CD14-positive monocyte (primary cell): ENCODE data around the gene DNAJA2. TPM values are rescaled to one million over a fixed set of nuclear protein-coding genes. Genes with fewer than 3 reads are reported as not detected.

Experiments used
- DNase-seq, 3 donors: peaks; one replicate each; pipeline ENCODE4 v3.0.0-alpha.2; 2011 to 2022
- H2AFZ ChIP-seq: 2 replicates; pipeline ENCODE4 v1.6.0; 2012; ENCODE audit warnings: mild to moderate bottlenecking, low read depth, low read length, inconsistent platforms; ENCODE audit not compliant: insufficient read depth, poor library complexity, severe bottlenecking
- H3K27ac ChIP-seq, 2 donors: 1 replicate in 1 of 2; 2 replicates in 1 of 2; pipeline ENCODE4 v1.5.1; 2012 to 2013; ENCODE audit warnings: low read length in 2 of 2, control low read depth in 1 of 2, inconsistent platforms in 1 of 2, low read depth in 1 of 2, mild to moderate bottlenecking in 1 of 2
- H3K27me3 ChIP-seq, 2 donors: one replicate each; pipeline versions ENCODE4 v1.6.0 to v1.6.1; 2011 to 2013; ENCODE audit warnings: low read length in 2 of 2; ENCODE audit not compliant: control insufficient read depth in 2 of 2, insufficient read depth in 2 of 2
- H3K36me3 ChIP-seq, 2 donors: replicated peaks in 1 of 2; 1 replicate in 1 of 2; 2 replicates in 1 of 2; pipeline versions ENCODE4 v1.5.1 to v1.6.1; 2012 to 2013; ENCODE audit warnings: low read length in 2 of 2, control low read depth in 1 of 2, inconsistent platforms in 1 of 2, mild to moderate bottlenecking in 1 of 2; ENCODE audit not compliant: insufficient read depth in 2 of 2, control insufficient read depth in 1 of 2
- H3K4me1 ChIP-seq, 2 donors: 1 replicate in 1 of 2; 2 replicates in 1 of 2; pipeline versions ENCODE4 v1.5.1 to v1.6.1; 2012 to 2013; ENCODE audit warnings: low read length in 2 of 2, control low read depth in 1 of 2, inconsistent platforms in 1 of 2, mild to moderate bottlenecking in 1 of 2, moderate library complexity in 1 of 2; ENCODE audit not compliant: insufficient read depth in 2 of 2, control insufficient read depth in 1 of 2
- H3K4me2 ChIP-seq: replicated peaks from 2 replicates; pipeline ENCODE3; 2012; ENCODE audit warnings: low read length, moderate library complexity, mild to moderate bottlenecking; ENCODE audit not compliant: poor library complexity, severe bottlenecking; ENCODE audit errors: extremely low read depth
- H3K4me3 ChIP-seq, 3 experiments: fragments of 200-600 bp in 1 of 3; sonication (generic) in 1 of 3; replicated peaks in 1 of 3; 1 replicate in 2 of 3; 2 replicates in 1 of 3; pipeline ENCODE4 v1.5.1; 2011 to 2013; ENCODE audit warnings: low read length in 3 of 3, mild to moderate bottlenecking in 3 of 3, control low read depth in 2 of 3, low read depth in 2 of 3, inconsistent platforms in 1 of 3, moderate library complexity in 1 of 3
- H3K79me2 ChIP-seq: 2 replicates; pipeline ENCODE4 v1.6.0; 2012; ENCODE audit warnings: mild to moderate bottlenecking, control low read depth, inconsistent platforms, low read length, moderate library complexity; ENCODE audit not compliant: insufficient read depth
- H3K9ac ChIP-seq: 2 replicates; pipeline ENCODE4 v1.6.0; 2017; ENCODE audit warnings: low read length, mild to moderate bottlenecking; ENCODE audit not compliant: insufficient read depth, poor library complexity, severe bottlenecking
- H3K9me3 ChIP-seq, 2 donors: replicated peaks in 1 of 2; 1 replicate in 1 of 2; 2 replicates in 1 of 2; pipeline versions ENCODE4 v1.5.1 to v1.6.1; 2012 to 2013; ENCODE audit warnings: low read length in 2 of 2, control low read depth in 1 of 2; ENCODE audit not compliant: control insufficient read depth in 1 of 2, insufficient read depth in 1 of 2
- H4K20me1 ChIP-seq: 2 replicates; pipeline ENCODE4 v1.6.0; 2012; ENCODE audit warnings: mild to moderate bottlenecking, low read length, control low read depth, moderate library complexity; ENCODE audit not compliant: insufficient read depth
- H3K27ac Mint-ChIP-seq, 7 donors: one replicate each; pipeline ENCODE4 v1.8.0; 2020; ENCODE audit warnings: mild to moderate bottlenecking in 7 of 7, mixed read lengths in 7 of 7, moderate library complexity in 6 of 7, inconsistent platforms in 2 of 7
- H3K27me3 Mint-ChIP-seq, 3 donors: one replicate each; pipeline ENCODE4 v1.8.0; 2021 to 2022; ENCODE audit warnings: low read depth in 3 of 3, mild to moderate bottlenecking in 3 of 3, mixed read lengths in 3 of 3, moderate library complexity in 3 of 3, inconsistent platforms in 1 of 3
- H3K36me3 Mint-ChIP-seq, 2 donors: one replicate each; pipeline ENCODE4 v1.8.0; 2020; ENCODE audit warnings: mixed read lengths in 2 of 2, inconsistent platforms in 1 of 2, mild to moderate bottlenecking in 1 of 2
- H3K4me1 Mint-ChIP-seq: one replicate; pipeline ENCODE4 v1.8.0; 2020; ENCODE audit warnings: mild to moderate bottlenecking, mixed read lengths
- H3K4me3 Mint-ChIP-seq, 2 donors: one replicate each; pipeline ENCODE4 v1.8.0; 2020; ENCODE audit warnings: mild to moderate bottlenecking in 2 of 2, mixed read lengths in 2 of 2, moderate library complexity in 1 of 2
- H3K9me3 Mint-ChIP-seq, 7 donors: one replicate each; pipeline ENCODE4 v1.8.0; 2020 to 2022; ENCODE audit warnings: mixed read lengths in 7 of 7, mild to moderate bottlenecking in 6 of 7, moderate library complexity in 6 of 7, inconsistent platforms in 2 of 7
- WGBS: methylation state at CpG from one replicate; pipeline ENCODE4 v1.1.5; 2013; ENCODE audit warnings: missing lambda C conversion rate; ENCODE audit not compliant: insufficient coverage; 5-methylcytosine and 5-hydroxymethylcytosine counted together
- intact Hi-C, 2 donors: fragments of 100-400 bp; cut with micrococcal nuclease; formaldehyde crosslinking; loops; one replicate each; pipeline versions ENCODE4 v1.15.0 to v1.15.1; 2023
- polyA plus RNA-seq, 3 donors: library from polyadenylated mRNA; depleted of rRNA in 1 of 3; unstranded in 2 of 3; stranded (reverse) in 1 of 3; fragments of 300-500 nt in 2 of 3; fragments of >200 nt in 1 of 3; fragmentation: Illumina TruSeq in 2 of 3; gene quantifications; 1 replicate in 2 of 3; 2 replicates in 1 of 3; pipeline ENCODE4 v1.2.3, GENCODE V29; 2012 to 2021
- TF ChIP-seq, protein P1 (sequence below): fragments of 200-600 bp; IDR thresholded peaks from one replicate; pipeline ENCODE4 v1.8.0; 2022; ENCODE audit warnings: antibody characterized with exemption, mild to moderate bottlenecking

The DNAJA2 gene
- polyA plus RNA-seq, 3 donors = 14.4 to 63.4 (median 62.9) TPM

DNA sequence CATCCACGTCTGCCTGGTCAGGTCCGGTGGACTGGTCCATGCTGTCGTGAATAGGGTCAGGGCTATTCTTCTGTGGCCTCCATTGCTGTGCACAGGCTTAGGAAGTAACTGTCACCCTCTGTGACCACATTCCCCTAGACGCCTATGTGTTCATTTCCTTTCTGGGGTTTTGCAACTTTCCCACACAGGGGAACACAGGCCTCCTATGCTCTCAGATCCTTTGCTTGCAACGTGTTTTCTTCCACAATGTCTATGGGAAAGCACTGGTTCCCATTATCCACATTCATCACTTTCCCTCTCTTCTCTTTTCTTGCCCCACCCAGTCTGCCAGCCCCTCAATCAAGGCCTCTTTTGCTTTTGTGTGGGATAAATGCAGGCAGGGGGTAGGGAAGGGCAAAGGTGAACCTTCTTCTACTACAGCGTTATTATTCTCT is 43.2 kb upstream of the DNAJA2 start:
- peaks cover 0 to 5% (median 2%) of the 10 kb centered on the region in 7 donors for H3K9me3 Mint-ChIP-seq
- TF ChIP-seq, protein P1, sequence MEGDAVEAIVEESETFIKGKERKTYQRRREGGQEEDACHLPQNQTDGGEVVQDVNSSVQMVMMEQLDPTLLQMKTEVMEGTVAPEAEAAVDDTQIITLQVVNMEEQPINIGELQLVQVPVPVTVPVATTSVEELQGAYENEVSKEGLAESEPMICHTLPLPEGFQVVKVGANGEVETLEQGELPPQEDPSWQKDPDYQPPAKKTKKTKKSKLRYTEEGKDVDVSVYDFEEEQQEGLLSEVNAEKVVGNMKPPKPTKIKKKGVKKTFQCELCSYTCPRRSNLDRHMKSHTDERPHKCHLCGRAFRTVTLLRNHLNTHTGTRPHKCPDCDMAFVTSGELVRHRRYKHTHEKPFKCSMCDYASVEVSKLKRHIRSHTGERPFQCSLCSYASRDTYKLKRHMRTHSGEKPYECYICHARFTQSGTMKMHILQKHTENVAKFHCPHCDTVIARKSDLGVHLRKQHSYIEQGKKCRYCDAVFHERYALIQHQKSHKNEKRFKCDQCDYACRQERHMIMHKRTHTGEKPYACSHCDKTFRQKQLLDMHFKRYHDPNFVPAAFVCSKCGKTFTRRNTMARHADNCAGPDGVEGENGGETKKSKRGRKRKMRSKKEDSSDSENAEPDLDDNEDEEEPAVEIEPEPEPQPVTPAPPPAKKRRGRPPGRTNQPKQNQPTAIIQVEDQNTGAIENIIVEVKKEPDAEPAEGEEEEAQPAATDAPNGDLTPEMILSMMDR = no peak
- H3K9ac ChIP-seq = no peak overlapping the region
- no peaks in the 10 kb centered on the region for H3K79me2 ChIP-seq
- peak overlapping the region in 1 of 2 donors; percentile 61 for H3K4me3 Mint-ChIP-seq
- peaks cover 0 to 3% (median 0%) of the 10 kb centered on the region in 3 donors for H3K27me3 Mint-ChIP-seq
- H3K27ac Mint-ChIP-seq = peak overlapping the region; percentile 83 to 96 (median 94)
- intact Hi-C loops = loop anchor here in 1 of 2 donors (5.0 kb wide), 1 partner anchor 44 kb away; the partner anchor contains the start of gene DNAJA2
- H3K4me1 ChIP-seq = peaks cover 32 to 36% of the 10 kb centered on the region in 2 donors
- peaks cover 42% of the 10 kb centered on the region for H3K4me1 Mint-ChIP-seq
- H3K36me3 Mint-ChIP-seq = peaks cover 0 to 3% of the 10 kb centered on the region in 2 donors
- peak overlapping the region; percentile 65 for H3K4me2 ChIP-seq
- peak overlapping the region in 1 of 3 experiments; percentile 42 for H3K4me3 ChIP-seq
- 0% methylated on average over 4 of the region's 6 CpGs for WGBS
- H4K20me1 ChIP-seq = no peaks in the 10 kb centered on the region
- H3K36me3 ChIP-seq = no peaks in the 10 kb centered on the region
- no peaks in the 10 kb centered on the region for H3K9me3 ChIP-seq
- H3K27ac ChIP-seq = peak overlapping the region; percentile 56 to 84
- DNase-seq = peak; percentile 84 to 96 (median 90)
- H3K27me3 ChIP-seq = no peaks in the 10 kb centered on the region
- H2AFZ ChIP-seq = peak overlapping the region; percentile 69

DNA sequence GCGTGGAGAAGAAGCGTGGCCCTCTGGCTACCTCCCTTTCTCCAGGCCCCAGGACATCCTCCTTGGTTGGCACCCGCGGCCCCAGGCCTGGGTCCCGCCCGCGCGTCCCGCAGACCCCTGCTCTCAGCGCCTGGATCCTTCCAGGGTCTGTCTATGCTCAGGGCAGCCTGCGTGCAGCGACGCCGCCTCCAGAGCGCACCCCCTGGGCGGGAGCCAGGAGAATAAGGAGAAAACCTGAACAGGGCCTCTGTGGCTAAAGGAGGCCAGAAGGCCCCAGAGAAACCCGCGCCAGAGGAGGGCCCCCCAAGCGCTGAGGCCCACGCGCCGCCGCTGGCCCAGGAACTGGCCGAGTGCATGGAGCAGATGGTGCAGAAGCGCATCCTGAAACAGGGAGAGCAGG is 40.4 kb upstream of the DNAJA2 start:
- H3K4me3 Mint-ChIP-seq = no peak overlapping the region
- TF ChIP-seq, protein P1 = no peak
- H3K9me3 Mint-ChIP-seq = peaks cover 0 to 6% (median 2%) of the 10 kb centered on the region in 7 donors

More for the DNA sequence above, 40.4 kb upstream of the DNAJA2 start:
- Histone ChIP-seq H3K9ac (no peak overlapping the region), H3K27ac (no peak overlapping the region), H3K4me1 (peaks cover 31 to 33% of the 10 kb centered on the region in 2 donors), H3K27me3 (no peaks in the 10 kb centered on the region), H4K20me1 (no peaks in the 10 kb centered on the region), H2AFZ (no peak overlapping the region), H3K4me2 (no peak overlapping the region), H3K36me3 (no peaks in the 10 kb centered on the region), H3K9me3 (no peaks in the 10 kb centered on the region), H3K79me2 (no peaks in the 10 kb centered on the region), H3K4me3 (no peak overlapping the region)
- intact Hi-C loops = loop anchor here in 1 of 2 donors (5.0 kb wide), 1 partner anchor 57 kb away; no protein-coding TSS in a partner anchor
- H3K4me1 Mint-ChIP-seq = peaks cover 39% of the 10 kb centered on the region
- no peak overlapping the region for H3K27ac Mint-ChIP-seq
- H3K27me3 Mint-ChIP-seq = peaks cover 2 to 3% (median 2%) of the 10 kb centered on the region in 3 donors
- peaks cover 0 to 3% of the 10 kb centered on the region in 2 donors for H3K36me3 Mint-ChIP-seq
- WGBS = 90% methylated on average over 21 of the region's 25 CpGs
- no peak for DNase-seq
